PC-3 (cell line): ENCODE results near the gene ZBTB7C. TPM values are rescaled to one million over a fixed set of nuclear protein-coding genes. Genes with fewer than 3 reads are reported as not detected.

Experiments used
- ATAC-seq: fragments of 200-7000 bp; cut with Tn5 transposase; 2 replicates; pipeline ENCODE4 v1.9.1; 2020; ENCODE audit warnings: mild to moderate bottlenecking, moderate library complexity
- BruUV-seq: library from RNA; stranded (reverse); fragments of 400-500 nt; replicated peaks from 2 replicates; lab custom pipeline; 2021; lab: Mats Ljungman, UMichigan
- CTCF ChIA-PET: fragments of 300-600 bp; sonication (Branson Sonifier 250); formaldehyde crosslinking; loops from one replicate; lab custom pipeline; 2022; ENCODE audit warnings: antibody characterized with exemption; lab: Charles Lee
- POLR2A ChIA-PET: fragments of 300-600 bp; sonication (Branson Sonifier 250); formaldehyde crosslinking; loops from one replicate; lab custom pipeline; 2022; ENCODE audit warnings: antibody characterized with exemption; ENCODE audit not compliant: unreplicated experiment; lab: Charles Lee
- DNase-seq: peaks from one replicate; pipeline ENCODE4 v3.0.0-alpha.2; 2015
- H2AFZ ChIP-seq: fragments of 300-600 bp; sonication (generic); 2 replicates; pipeline ENCODE4 v1.6.0; 2016; ENCODE audit warnings: antibody characterized with exemption, low read length
- H3F3A ChIP-seq: fragments of 300-600 bp; sonication (generic); one replicate; pipeline ENCODE4 v1.6.0; 2017; ENCODE audit warnings: antibody characterized with exemption, low read length, control low read depth, mild to moderate bottlenecking; ENCODE audit not compliant: unreplicated experiment
- H3K27ac ChIP-seq: fragments of 300-600 bp; sonication (generic); 2 replicates; pipeline ENCODE4 v1.5.1; 2016; ENCODE audit warnings: mild to moderate bottlenecking, low read length
- H3K27me3 ChIP-seq: fragments of 300-600 bp; sonication (generic); 2 replicates; pipeline ENCODE4 v1.6.1; 2016; ENCODE audit warnings: low read length, mixed read lengths
- H3K36me3 ChIP-seq: fragments of 300-600 bp; sonication (generic); 2 replicates; pipeline ENCODE4 v1.6.1; 2016; ENCODE audit warnings: low read depth, mixed run types, low read length, mixed read lengths
- H3K4me1 ChIP-seq: fragments of 300-600 bp; sonication (generic); 2 replicates; pipeline ENCODE4 v1.5.1; 2016; ENCODE audit warnings: low read length; ENCODE audit not compliant: insufficient read depth
- H3K4me2 ChIP-seq: fragments of 300-600 bp; sonication (generic); 2 replicates; pipeline ENCODE4 v1.6.0; 2016; ENCODE audit warnings: low read length
- H3K4me3 ChIP-seq: fragments of 300-600 bp; sonication (generic); 2 replicates; pipeline ENCODE4 v1.5.1; 2016; ENCODE audit warnings: mild to moderate bottlenecking, low read length, mixed read lengths
- H3K79me2 ChIP-seq: fragments of 300-600 bp; sonication (generic); 2 replicates; pipeline ENCODE4 v1.6.1; 2017; ENCODE audit warnings: low read length, mixed read lengths
- H3K9ac ChIP-seq: fragments of 300-600 bp; sonication (generic); 2 replicates; pipeline ENCODE4 v1.6.0; 2016; ENCODE audit warnings: mild to moderate bottlenecking, low read length
- H3K9me2 ChIP-seq: fragments of 300-600 bp; sonication (generic); replicated peaks from 2 replicates; pipeline ENCODE4 v1.6.1; 2016; ENCODE audit warnings: mixed run types, low read length, mixed read lengths
- H3K9me3 ChIP-seq: fragments of 300-600 bp; sonication (generic); 2 replicates; pipeline ENCODE4 v1.6.1; 2016; ENCODE audit warnings: low read length, mixed read lengths
- H4K20me1 ChIP-seq: fragments of 300-600 bp; sonication (generic); 2 replicates; pipeline ENCODE4 v1.6.1; 2016; ENCODE audit warnings: low read length, mixed read lengths
- EZH2 ChIP-seq: fragments of 300-600 bp; sonication (generic); IDR thresholded peaks from one replicate; pipeline ENCODE4 v1.6.1; 2017; ENCODE audit warnings: antibody characterized with exemption, mild to moderate bottlenecking, low read length; ENCODE audit not compliant: unreplicated experiment
- EZH2phosphoT487 ChIP-seq: fragments of 300-600 bp; sonication (generic); IDR thresholded peaks from 2 replicates; pipeline ENCODE4 v1.6.1; 2018; ENCODE audit warnings: mild to moderate bottlenecking, antibody characterized with exemption, low read length, borderline replicate concordance
- intact Hi-C: fragments of 100-400 bp; cut with micrococcal nuclease; formaldehyde crosslinking; loops from 2 replicates; pipeline ENCODE4 v1.9.0; 2023
- total RNA-seq: library from RNA; depleted of rRNA; stranded (reverse); fragments of >200 nt; gene quantifications from 2 replicates; pipeline ENCODE4 v1.2.3, GENCODE V29; 2014
- TF ChIP-seq, protein P1 (sequence below): fragments of 300-600 bp; sonication (generic); conservative IDR thresholded peaks from 2 replicates; pipeline ENCODE4 v1.5.1; 2017; ENCODE audit warnings: antibody characterized with exemption, low read depth, mild to moderate bottlenecking, low read length

Gene ZBTB7C
- total RNA-seq, 1 experiment from 2014 or later: 1.3 TPM

DNA sequence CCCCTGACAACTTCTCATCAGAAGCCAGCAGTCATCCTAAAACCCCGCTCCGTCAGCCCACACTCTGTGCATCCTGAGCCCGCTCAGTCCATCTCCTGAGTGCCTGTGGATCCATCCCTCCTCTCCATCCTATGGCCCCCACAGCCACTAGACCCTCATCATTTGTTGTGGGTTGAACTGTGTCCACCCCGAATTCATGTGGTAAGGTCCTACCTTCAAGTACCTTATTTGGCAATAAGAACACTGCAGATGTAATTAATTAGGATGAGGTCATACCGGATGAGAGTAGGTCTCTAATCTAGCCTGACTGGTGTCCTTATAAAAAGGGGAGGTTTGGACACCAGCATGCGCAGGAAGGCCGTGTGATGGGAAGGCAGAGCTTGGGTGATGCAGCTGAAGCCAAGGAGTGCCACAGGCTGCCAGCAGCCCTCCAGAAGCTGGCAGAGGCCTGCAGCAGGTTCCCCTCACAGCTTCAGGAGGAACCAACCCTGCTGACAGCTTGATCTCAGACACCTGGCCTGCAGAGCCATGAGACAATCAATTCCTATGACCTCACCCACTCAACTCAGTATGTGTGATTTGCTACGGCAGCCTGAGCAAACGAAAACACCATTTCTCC is 192.4 kb downstream of the ZBTB7C start:
- peaks cover 4% of the 10 kb centered on the region; the same call in 1 of the 2 replicates for H3K4me1 ChIP-seq
- H3K9me2 ChIP-seq: no peaks in the 10 kb centered on the region
- H3F3A ChIP-seq: no peaks in the 10 kb centered on the region
- no peak overlapping the region for H3K4me3 ChIP-seq
- no peak overlapping the region for H2AFZ ChIP-seq
- CTCF ChIA-PET: no interaction called here
- H3K27ac ChIP-seq: no peak overlapping the region
- H3K79me2 ChIP-seq: no peaks in the 10 kb centered on the region
- BruUV-seq: no TSS peak
- no peaks in the 10 kb centered on the region for H3K9me3 ChIP-seq
- H4K20me1 ChIP-seq: no peaks in the 10 kb centered on the region
- no peak for ATAC-seq
- no peak for DNase-seq
- no peaks in the 10 kb centered on the region for H3K36me3 ChIP-seq
- intact Hi-C loops: no loop called here
- H3K4me2 ChIP-seq: no peak overlapping the region
- POLR2A ChIA-PET: no interaction called here
- no peaks in the 10 kb centered on the region for H3K27me3 ChIP-seq
- TF ChIP-seq, protein P1, sequence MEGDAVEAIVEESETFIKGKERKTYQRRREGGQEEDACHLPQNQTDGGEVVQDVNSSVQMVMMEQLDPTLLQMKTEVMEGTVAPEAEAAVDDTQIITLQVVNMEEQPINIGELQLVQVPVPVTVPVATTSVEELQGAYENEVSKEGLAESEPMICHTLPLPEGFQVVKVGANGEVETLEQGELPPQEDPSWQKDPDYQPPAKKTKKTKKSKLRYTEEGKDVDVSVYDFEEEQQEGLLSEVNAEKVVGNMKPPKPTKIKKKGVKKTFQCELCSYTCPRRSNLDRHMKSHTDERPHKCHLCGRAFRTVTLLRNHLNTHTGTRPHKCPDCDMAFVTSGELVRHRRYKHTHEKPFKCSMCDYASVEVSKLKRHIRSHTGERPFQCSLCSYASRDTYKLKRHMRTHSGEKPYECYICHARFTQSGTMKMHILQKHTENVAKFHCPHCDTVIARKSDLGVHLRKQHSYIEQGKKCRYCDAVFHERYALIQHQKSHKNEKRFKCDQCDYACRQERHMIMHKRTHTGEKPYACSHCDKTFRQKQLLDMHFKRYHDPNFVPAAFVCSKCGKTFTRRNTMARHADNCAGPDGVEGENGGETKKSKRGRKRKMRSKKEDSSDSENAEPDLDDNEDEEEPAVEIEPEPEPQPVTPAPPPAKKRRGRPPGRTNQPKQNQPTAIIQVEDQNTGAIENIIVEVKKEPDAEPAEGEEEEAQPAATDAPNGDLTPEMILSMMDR: no peak
- TF ChIP-seq EZH2 (no peak), EZH2phosphoT487 (no peak)
- no peak overlapping the region for H3K9ac ChIP-seq

DNA sequence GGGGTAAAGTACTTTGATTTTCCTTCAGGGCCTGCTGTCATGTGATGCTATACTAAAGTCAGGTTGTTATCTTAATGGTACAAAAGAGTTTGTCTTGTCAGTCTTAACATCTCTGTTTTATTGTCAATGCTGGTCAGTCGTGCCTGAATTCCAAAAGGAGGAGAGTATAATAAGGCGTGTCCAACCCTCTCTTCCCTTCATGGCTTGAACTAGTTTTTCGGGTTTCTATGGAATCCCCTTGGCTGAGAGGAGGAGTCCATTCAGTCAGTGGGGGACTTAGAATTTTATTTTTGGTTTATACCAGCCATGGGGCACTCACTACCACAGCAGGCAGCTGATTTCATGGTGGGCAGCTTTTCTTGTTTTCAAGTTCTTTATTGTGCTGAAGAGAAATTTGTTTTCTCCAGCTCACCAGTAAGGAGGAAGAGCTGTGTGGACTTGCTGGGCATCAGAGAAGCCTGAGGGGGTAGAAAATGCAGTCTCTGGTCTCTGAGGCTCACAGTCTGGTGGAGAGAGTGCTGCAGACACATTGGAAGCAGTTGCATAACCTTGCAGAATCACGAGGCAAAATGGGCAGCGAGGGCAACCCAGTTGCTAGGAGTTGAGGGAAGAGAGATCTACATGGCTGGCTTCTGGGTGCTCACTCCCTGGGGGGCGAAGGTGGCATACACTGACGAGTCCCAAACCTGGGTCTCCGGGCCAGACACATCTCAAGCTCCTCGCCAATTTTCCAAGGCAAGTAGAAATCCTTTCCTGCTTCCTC is 193.1 kb downstream of the ZBTB7C start:
- Histone ChIP-seq H3K36me3 (no peaks in the 10 kb centered on the region), H2AFZ (no peak overlapping the region), H3K4me2 (no peak overlapping the region), H3K79me2 (no peaks in the 10 kb centered on the region), H3K4me1 (peaks cover 4% of the 10 kb centered on the region; the same call in 1 of the 2 replicates), H3K4me3 (no peak overlapping the region), H3K27ac (no peak overlapping the region), H3K9me3 (no peaks in the 10 kb centered on the region), H3K9me2 (no peaks in the 10 kb centered on the region), H3K9ac (no peak overlapping the region), H3F3A (no peaks in the 10 kb centered on the region), H3K27me3 (no peaks in the 10 kb centered on the region), H4K20me1 (no peaks in the 10 kb centered on the region)
- DNase-seq (peak; percentile 45), ATAC-seq (no peak)
- TF ChIP-seq, protein P1: no peak
- TF ChIP-seq EZH2 (no peak), EZH2phosphoT487 (no peak)
- ChIA-PET POLR2A (interaction anchor here (0.6 kb wide), 1 partner anchor 1668 kb away, joined by 3 read pairs; no protein-coding TSS in a partner anchor), CTCF (no interaction called here)
- intact Hi-C loops: no loop called here
- BruUV-seq: no TSS peak

DNA sequence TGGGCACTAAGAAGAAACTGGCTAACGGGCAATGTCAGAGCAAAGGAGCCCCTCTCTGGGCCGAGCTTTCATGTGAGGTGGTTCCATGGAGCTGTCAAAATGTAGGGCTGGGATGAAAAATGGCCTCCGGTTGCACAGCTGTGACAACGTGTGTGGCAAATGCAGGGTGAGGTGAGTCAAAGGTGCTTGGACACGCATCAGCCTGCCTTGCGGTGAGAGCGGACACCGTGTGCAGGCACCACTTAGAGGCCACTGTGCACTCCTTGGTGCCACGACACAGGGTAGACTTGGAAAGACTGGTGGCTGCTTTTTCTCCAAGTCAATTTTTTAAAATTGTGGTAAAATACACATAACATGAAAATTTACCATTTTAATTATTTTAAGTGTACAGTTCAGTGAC is 195.4 kb downstream of the ZBTB7C start:
- no peak overlapping the region for H3K9ac ChIP-seq
- H3K36me3 ChIP-seq: no peaks in the 10 kb centered on the region
- BruUV-seq: no TSS peak
- H3K4me2 ChIP-seq: no peak overlapping the region
- H3K9me3 ChIP-seq: no peaks in the 10 kb centered on the region
- H3K4me1 ChIP-seq: peaks cover 4% of the 10 kb centered on the region; the same call in 1 of the 2 replicates
- POLR2A ChIA-PET: no interaction called here
- no peaks in the 10 kb centered on the region for H3F3A ChIP-seq
- no peak overlapping the region for H2AFZ ChIP-seq
- no peak overlapping the region for H3K27ac ChIP-seq
- H3K27me3 ChIP-seq: no peaks in the 10 kb centered on the region
- no peaks in the 10 kb centered on the region for H4K20me1 ChIP-seq
- DNase-seq (no peak), ATAC-seq (no peak)
- TF ChIP-seq EZH2phosphoT487 (no peak), EZH2 (no peak)
- TF ChIP-seq, protein P1: no peak
- no peaks in the 10 kb centered on the region for H3K9me2 ChIP-seq
- intact Hi-C loops: no loop called here
- no peak overlapping the region for H3K4me3 ChIP-seq
- CTCF ChIA-PET: no interaction called here
- H3K79me2 ChIP-seq: no peaks in the 10 kb centered on the region
